NCI-H187 treated with DMSO at 0.1 percent for 48 hours (cell line): ENCODE data around the gene VPS52.
"Not testable (repeated sequence)": the region's sequence is repeated elsewhere in the genome, so short reads cannot be mapped to it uniquely, and the experiment has no call there.

ENCODE experiments used
- DNase-seq: peaks from one replicate; lab custom pipeline; 2025; lab: John Stamatoyannopoulos, UW

The VPS52 gene

DNA sequence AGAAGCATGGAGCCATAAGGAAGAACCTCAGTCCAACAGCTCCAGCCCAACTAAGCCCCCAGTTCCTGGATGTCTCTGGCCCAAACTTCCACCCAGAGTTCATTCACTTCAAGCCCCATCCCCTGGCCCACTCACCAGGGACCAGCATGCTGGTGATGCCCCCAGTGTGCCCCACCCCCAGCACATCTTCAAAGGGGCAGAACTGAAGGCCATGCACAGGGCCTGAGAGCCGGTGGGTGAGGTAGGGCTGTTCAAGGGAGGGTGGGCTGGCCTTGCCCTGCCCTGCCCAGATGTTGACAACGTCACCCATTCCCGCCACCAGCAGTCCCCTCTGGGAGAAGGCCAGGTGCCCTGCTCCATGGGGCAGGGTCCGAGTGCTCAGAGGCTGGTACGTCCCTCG lies 8.9 kb upstream of the VPS52 start:
- DNase-seq = no peak

DNA sequence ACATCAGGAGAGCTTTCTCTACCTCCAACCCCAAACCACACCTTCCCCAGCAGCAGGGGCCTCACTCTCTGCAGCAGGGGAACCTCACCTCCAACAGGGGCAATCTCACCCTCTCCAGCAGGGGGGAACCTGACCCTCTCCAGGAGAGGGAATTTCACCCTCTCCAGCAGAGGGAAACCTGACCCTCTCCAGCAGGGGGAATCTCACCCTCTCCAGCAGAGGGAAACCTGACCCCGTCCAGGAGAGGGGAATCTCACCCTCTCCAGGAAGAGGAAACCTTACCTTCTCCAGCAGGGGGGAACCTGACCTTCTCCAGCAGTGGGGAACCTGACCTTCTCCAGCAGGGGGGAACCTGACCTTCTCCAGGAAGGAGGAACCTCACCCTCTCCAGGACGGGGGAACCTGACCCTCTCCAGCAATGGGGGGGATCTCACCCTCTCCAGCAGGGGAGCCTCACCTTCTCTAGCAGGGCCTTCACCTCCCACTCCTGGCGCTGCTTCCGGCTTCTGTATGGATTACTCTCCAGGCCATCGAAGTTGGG lies 8.4 kb upstream of the VPS52 start:
- DNase-seq = no peak

- DNase-seq = no peak
Observed at GRCh38 chr6:33279257-33279695, 7.6 kb upstream of the VPS52 start.

- DNase-seq = no peak
Observed at GRCh38 chr6:33278810-33279209, 7.1 kb upstream of the VPS52 start.

GRCh38 chr6:33278392-33278741 lies 6.7 kb upstream of the VPS52 start:
- no peak for DNase-seq

DNA sequence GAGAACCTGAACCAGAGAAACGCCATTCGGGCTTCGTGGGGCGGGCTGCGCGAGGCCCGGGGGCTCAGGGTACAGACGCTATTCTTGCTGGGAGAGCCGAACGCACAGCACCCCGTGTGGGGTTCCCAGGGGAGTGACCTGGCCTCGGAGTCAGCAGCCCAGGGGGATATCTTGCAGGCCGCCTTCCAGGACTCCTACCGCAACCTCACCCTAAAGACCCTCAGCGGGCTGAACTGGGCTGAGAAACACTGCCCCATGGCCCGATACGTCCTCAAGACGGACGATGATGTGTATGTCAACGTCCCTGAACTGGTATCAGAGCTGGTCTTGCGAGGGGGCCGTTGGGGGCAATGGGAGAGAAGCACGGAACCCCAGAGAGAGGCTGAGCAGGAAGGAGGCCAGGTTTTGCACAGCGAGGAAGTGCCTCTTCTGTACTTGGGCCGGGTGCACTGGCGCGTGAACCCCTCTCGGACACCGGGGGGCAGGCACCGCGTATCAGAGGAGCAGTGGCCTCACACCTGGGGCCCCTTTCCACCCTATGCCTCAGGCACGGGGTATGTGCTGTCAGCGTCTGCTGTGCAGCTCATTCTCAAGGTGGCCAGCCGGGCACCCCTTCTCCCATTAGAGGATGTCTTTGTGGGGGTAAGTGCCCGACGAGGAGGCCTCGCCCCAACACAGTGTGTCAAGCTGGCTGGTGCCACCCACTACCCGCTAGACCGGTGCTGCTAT lies 6.2 kb upstream of the VPS52 start:
- no peak for DNase-seq

DNA sequence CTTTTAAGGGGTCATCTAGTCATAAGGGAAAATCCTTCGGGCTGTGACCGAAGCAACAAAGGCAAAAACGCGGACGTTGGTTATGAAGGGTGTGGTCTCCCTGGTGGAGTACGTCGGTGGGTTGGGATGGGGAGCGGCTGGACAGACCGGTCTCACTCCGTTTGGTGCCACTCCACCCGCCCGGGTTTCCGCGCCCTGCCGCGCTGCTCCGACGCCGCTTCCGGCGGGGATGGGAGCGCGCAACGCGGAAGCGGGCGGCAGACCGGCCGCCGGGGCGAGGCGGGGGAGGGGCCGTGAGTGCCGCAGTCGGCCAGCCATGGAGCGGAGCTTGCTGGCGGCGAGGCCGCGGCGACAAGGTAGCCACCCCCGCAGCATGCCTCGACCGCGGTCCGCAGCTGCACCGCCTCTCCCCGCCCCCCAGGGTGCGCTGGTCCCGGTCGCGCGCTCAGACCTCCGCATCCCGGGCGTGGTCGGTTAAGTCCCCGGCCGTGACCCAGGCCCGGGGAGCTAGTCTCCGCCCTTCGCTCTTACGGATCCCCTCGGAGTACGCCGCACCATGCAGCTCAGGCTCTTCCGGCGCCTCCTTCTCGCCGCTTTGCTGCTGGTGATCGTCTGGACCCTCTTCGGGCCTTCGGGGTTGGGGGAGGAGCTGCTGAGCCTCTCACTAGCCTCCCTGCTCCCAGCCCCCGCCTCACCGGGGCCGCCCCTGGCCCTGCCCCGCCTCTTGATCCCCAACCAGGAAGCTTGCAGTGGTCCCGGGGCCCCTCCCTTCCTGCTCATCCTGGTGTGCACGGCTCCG lies 5.4 kb upstream of the VPS52 start, which contains the start of gene B3GALT4:
Gene B3GALT4, plus strand, starts transcription at position 260 of the 799 bp plus-strand sequence. Its CDS starts 297 bp downstream, at position 557.
- DNase-seq = no peak

- no peak for DNase-seq
Observed at GRCh38 chr6:33276581-33276863, 4.8 kb upstream of the VPS52 start.

DNA sequence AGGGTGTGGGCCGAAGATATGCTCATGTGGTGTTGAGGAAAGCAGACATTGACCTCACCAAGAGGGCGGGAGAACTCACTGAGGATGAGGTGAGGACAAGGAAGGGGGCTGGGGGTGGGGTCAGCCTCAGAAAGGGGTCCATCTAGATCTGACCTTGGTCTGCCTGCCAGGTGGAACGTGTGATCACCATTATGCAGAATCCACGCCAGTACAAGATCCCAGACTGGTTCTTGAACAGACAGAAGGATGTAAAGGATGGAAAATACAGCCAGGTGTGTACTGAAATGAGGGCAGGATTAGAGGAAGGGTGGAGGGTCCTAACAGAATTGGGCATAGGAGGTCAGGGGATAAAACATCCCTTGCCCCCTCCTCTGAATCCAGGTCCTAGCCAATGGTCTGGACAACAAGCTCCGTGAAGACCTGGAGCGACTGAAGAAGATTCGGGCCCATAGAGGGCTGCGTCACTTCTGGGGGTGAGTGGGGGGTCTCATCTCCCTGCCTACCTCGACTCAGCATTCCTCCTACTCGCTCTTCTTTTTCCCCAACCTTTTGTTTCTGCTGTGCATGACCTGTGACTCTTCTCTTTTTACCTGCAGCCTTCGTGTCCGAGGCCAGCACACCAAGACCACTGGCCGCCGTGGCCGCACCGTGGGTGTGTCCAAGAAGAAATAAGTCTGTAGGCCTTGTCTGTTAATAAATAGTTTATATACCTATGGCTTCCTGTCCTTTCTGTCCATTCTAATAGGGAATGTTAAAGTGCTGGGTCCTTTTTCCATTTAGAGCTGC lies 4.3 kb upstream of the VPS52 start:
- not testable (repeated sequence) for DNase-seq

DNA sequence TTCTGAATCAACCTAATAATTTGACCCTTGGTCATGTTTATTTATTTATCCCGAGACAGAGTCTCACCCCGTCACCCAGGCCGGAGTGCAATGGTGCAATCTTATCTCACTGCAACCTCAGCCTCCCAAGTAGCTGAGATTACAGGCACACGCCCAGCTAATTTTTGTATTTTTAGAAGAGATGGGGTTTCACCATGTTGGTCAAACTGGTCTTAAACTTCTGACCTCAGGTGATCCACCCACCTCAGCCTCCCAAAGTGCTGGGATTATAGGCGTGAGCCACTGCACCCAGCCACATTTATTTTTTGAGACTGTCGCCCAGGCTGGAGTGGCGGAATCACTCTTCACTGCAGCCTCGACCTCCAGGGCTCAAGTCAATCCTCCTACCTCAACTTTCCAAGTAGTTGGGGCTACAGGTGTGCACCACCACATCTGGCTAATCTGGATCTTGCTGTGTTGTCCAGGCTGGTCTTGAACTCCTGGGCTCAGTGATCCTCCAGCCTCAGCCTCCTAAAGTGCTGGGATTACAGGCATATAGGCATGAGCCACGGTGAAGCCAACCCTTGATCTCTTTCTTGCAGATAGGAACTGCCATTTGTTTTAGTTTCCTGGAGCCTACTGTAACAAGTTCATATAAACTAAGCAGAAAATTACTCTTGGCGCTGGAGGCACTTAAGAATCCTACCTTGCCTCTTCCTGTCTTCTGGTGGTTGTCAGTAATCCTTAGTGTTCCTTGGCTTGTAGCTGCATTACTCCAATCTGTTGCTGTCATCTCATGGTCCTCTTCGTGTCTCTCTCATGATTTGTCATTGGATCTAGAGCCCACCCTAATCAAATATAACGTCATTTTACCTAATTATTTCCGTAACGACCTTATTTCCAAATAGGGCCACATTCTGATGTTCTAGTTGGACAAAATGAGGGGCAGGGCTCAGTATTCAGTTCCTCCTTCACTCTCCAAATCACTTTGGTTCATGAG lies 2.5 kb upstream of the VPS52 start:
- DNase-seq = no peak

GRCh38 chr6:33273129-33273923 lies 1.6 kb upstream of the VPS52 start:
- no peak for DNase-seq

GRCh38 chr6:33272275-33273128 lies 826 bp upstream of the VPS52 start:
- DNase-seq = no peak

GRCh38 chr6:33271117-33271467 lies 584 bp downstream of the VPS52 start:
- no peak for DNase-seq

DNA sequence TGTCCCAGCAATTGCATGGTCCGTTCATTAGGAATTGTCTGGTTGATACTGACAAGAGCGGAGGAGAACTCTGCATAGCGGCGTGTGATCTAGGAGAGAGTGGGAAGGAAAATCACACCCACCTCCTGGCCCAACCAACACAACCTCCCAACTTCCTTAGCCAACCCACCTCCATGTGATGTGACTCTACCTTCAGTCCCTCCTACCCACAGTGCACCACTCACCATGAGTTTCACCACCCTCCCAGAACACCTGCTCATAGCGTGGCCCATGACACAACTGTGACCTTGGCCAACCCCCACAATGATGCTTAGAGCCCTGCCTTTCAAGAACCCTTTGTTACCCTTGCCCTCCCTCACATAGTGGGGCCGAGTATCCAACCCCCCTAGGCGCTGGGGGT lies 7.7 kb downstream of the VPS52 start:
- DNase-seq = no peak

GRCh38 chr6:33262490-33262889 lies 9.2 kb downstream of the VPS52 start:
- not testable (repeated sequence) for DNase-seq

DNA sequence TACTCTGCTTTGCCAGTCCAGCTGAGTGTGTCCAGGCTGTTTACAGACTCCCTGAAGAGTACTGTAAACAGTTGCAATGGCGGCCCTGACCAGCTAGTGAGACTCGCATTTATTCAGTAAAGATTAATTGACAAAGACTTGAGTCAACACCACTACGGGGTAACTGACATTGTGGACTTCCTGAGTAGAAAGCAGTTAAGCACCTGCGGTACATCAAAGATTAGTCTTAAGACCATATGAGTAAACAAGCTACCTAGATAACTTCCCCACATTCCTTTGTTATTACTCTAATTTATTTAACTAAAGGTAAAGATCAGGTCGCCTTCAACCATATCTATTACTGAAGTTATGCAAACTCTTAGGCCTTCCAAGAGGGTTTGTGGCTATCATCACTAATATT lies 12.6 kb downstream of the VPS52 start:
- no peak for DNase-seq

DNA sequence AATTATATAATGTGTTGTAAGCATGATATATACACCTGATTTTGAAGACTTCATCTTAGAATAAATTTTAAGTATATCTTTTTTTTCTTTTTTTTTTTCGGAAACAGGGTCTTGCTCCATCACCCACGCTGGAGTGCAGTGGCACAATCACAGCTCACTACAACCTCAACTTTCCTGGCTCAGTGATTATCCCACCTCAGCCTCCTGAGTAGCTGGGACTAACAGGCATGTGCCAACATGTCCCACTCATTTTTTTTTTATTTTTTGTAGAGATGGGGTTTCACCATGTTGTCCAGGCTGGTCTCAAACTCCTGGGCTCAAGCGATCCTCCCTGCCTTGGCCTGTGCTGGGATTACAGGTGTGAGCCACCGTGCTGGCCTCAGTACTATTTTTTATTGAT lies 17.1 kb downstream of the VPS52 start:
- no peak for DNase-seq

- DNase-seq = no peak
Observed at GRCh38 chr6:33252759-33253158, 18.9 kb downstream of the VPS52 start.

GRCh38 chr6:33251395-33252012 lies 20.2 kb downstream of the VPS52 start:
- DNase-seq = no peak
